Liver (tissue), 9 donors: Measurements from ENCODE around the gene PPY. TPM values are rescaled to one million over a fixed set of nuclear protein-coding genes. Genes with fewer than 3 reads are reported as not detected.

ENCODE experiments used
- DNase-seq: peaks from one replicate; pipeline ENCODE4 v3.0.0-alpha.2; 2017; ENCODE audit warnings: low spot score
- H3K27ac ChIP-seq, 2 donors: one replicate each; pipeline ENCODE4 v1.7.0; 2013; ENCODE audit warnings: inconsistent platforms in 2 of 2, low read length in 2 of 2, control low read depth in 1 of 2, low read depth in 1 of 2, mild to moderate bottlenecking in 1 of 2
- H3K27me3 ChIP-seq, 4 donors: one replicate each; pipeline versions ENCODE4 v1.6.1 to v1.7.0; 2013; ENCODE audit warnings: low read length in 3 of 4, inconsistent platforms in 1 of 4, mild to moderate bottlenecking in 1 of 4, moderate library complexity in 1 of 4; ENCODE audit not compliant: control insufficient read depth in 4 of 4, insufficient read depth in 4 of 4
- H3K36me3 ChIP-seq, 4 donors: one replicate each; pipeline versions ENCODE4 v1.6.1 to v1.7.0; 2013; ENCODE audit warnings: low read length in 3 of 4, mild to moderate bottlenecking in 3 of 4, low read depth in 1 of 4, moderate library complexity in 1 of 4; ENCODE audit not compliant: control insufficient read depth in 4 of 4, insufficient read depth in 3 of 4
- H3K4me1 ChIP-seq, 4 donors: one replicate each; pipeline versions ENCODE4 v1.6.1 to v1.7.0; 2013; ENCODE audit warnings: low read length in 3 of 4, mild to moderate bottlenecking in 3 of 4, moderate library complexity in 1 of 4; ENCODE audit not compliant: control insufficient read depth in 4 of 4, insufficient read depth in 4 of 4
- H3K4me3 ChIP-seq, 3 donors: one replicate each; pipeline versions ENCODE4 v1.6.1 to v1.7.0; 2013; ENCODE audit warnings: low read length in 3 of 3, control low read depth in 1 of 3, low read depth in 1 of 3, mild to moderate bottlenecking in 1 of 3
- H3K9ac ChIP-seq, 2 donors: one replicate each; pipeline ENCODE4 v1.7.0; 2013; ENCODE audit warnings: low read length in 2 of 2, mild to moderate bottlenecking in 2 of 2, moderate library complexity in 2 of 2, control low read depth in 1 of 2, low read depth in 1 of 2
- H3K9me3 ChIP-seq, 4 donors: one replicate each; pipeline versions ENCODE4 v1.6.1 to v1.7.0; 2013; ENCODE audit warnings: low read length in 3 of 4; ENCODE audit not compliant: control insufficient read depth in 4 of 4
- ATF3 ChIP-seq: IDR thresholded peaks from 2 replicates; pipeline ENCODE4 v1.6.1; 2016; ENCODE audit warnings: antibody characterized with exemption
- CTCF ChIP-seq: fragments of 150-350 bp; IDR thresholded peaks from 2 replicates; pipeline ENCODE4 v1.5.1; 2017; ENCODE audit warnings: improper control_type of control experiment, low read depth, low read length; ENCODE audit not compliant: missing input control
- EGR1 ChIP-seq, 2 donors: IDR thresholded peaks; 2 replicates each; pipeline ENCODE4 v1.6.1; 2016 to 2018; ENCODE audit warnings: antibody characterized with exemption in 2 of 2, low read depth in 2 of 2
- FOXA1 ChIP-seq: IDR thresholded peaks from 2 replicates; pipeline ENCODE4 v1.6.1; 2016; ENCODE audit warnings: antibody characterized with exemption
- FOXA2 ChIP-seq: IDR thresholded peaks from 2 replicates; pipeline ENCODE4 v1.6.1; 2016; ENCODE audit warnings: antibody characterized with exemption
- GABPA ChIP-seq, 2 donors: IDR thresholded peaks in 1 of 2; conservative IDR thresholded peaks in 1 of 2; 2 replicates each; pipeline ENCODE4 v1.6.1; 2016; ENCODE audit warnings: antibody characterized with exemption in 2 of 2, mild to moderate bottlenecking in 1 of 2, moderate library complexity in 1 of 2
- HNF4A ChIP-seq, 2 donors: conservative IDR thresholded peaks; 2 replicates each; pipeline ENCODE4 v1.6.1; 2016; ENCODE audit warnings: antibody characterized with exemption in 2 of 2, mild to moderate bottlenecking in 2 of 2
- HNF4G ChIP-seq: IDR thresholded peaks from 2 replicates; pipeline ENCODE4 v1.6.1; 2016; ENCODE audit warnings: antibody characterized with exemption
- JUND ChIP-seq, 2 donors: IDR thresholded peaks; 2 replicates each; pipeline ENCODE4 v1.6.1; 2016; ENCODE audit warnings: antibody characterized with exemption in 2 of 2
- MAX ChIP-seq: IDR thresholded peaks from 2 replicates; pipeline ENCODE4 v1.6.1; 2016; ENCODE audit warnings: antibody characterized with exemption
- NR2F2 ChIP-seq: IDR thresholded peaks from 2 replicates; pipeline ENCODE4 v1.6.1; 2016; ENCODE audit warnings: antibody characterized with exemption
- RAD21 ChIP-seq, 2 donors: IDR thresholded peaks; 2 replicates each; pipeline ENCODE4 v1.6.1; 2016; ENCODE audit warnings: antibody characterized with exemption in 2 of 2, mild to moderate bottlenecking in 2 of 2
- REST ChIP-seq: IDR thresholded peaks from 2 replicates; pipeline ENCODE4 v1.6.1; 2016; ENCODE audit warnings: antibody characterized with exemption, mild to moderate bottlenecking
- RXRA ChIP-seq, 2 donors: IDR thresholded peaks; 2 replicates each; pipeline ENCODE4 v1.6.1; 2017 to 2018; ENCODE audit warnings: antibody characterized with exemption in 2 of 2, mild to moderate bottlenecking in 1 of 2
- SP1 ChIP-seq: IDR thresholded peaks from 2 replicates; pipeline ENCODE4 v1.6.1; 2018; ENCODE audit warnings: antibody characterized with exemption, mild to moderate bottlenecking
- TAF1 ChIP-seq: conservative IDR thresholded peaks from 2 replicates; pipeline ENCODE4 v1.6.1; 2016; ENCODE audit warnings: antibody characterized with exemption, mild to moderate bottlenecking
- YY1 ChIP-seq: IDR thresholded peaks from 2 replicates; pipeline ENCODE4 v1.6.1; 2016; ENCODE audit warnings: antibody characterized with exemption, mild to moderate bottlenecking
- ZBTB33 ChIP-seq: IDR thresholded peaks from 2 replicates; pipeline ENCODE4 v1.6.1; 2016; ENCODE audit warnings: antibody characterized with exemption
- WGBS: extraction: QIAGEN DNeasy Blood & Tissue Kit; methylation state at CpG from one replicate; pipeline ENCODE4 v1.1.7; 2013; 5-methylcytosine and 5-hydroxymethylcytosine counted together
- polyA plus RNA-seq, 2 donors: library from polyadenylated mRNA; stranded (reverse) in 1 of 2; unstranded in 1 of 2; fragments of 200-250 nt in 1 of 2; fragments of >200 nt in 1 of 2; fragmentation: Nextera tagmentation in 1 of 2; extraction: Ambion mirVana in 1 of 2; gene quantifications; one replicate each; pipeline versions ENCODE4 v1.2.1 to v1.2.3, GENCODE V29; 2013 to 2015
- total RNA-seq, 2 donors: library from RNA; depleted of rRNA; stranded (reverse); fragments of >200 nt; gene quantifications; one replicate each; pipeline ENCODE4 v1.2.3, GENCODE V29; 2014
- donor health status: healthy.
- donor health status: healthy.
- donor health status: healthy.
- donor health status: healthy.
- donor health status: healthy.

Gene PPY
- not detected for total RNA-seq
- not detected for polyA plus RNA-seq

- no peaks in the 10 kb centered on the region for H3K36me3 ChIP-seq
- H3K27me3 ChIP-seq, result no peaks in the 10 kb centered on the region
- no peak for TF ChIP-seq HNF4G
- H3K9ac ChIP-seq, result no peak within 1 kb of the TSS
- DNase-seq, result no peak
- 95% methylated on average over 17 of the region's 17 CpGs for WGBS
- peaks cover 0 to 6% (median 4%) of the 10 kb centered on the region in 4 donors for H3K4me1 ChIP-seq
- no peak within 1 kb of the TSS for H3K4me3 ChIP-seq
- no peaks in the 10 kb centered on the region for H3K9me3 ChIP-seq
- H3K27ac ChIP-seq, result no peak within 1 kb of the TSS
Measured at GRCh38 chr17:43942051-43942685, at the start of gene PPY. Gene PPY, minus strand, starts transcription at chr17:43942476. Its CDS starts 822 bp downstream, at chr17:43941654.

GRCh38 chr17:43988301-43988700 lies 46.0 kb upstream of the PPY start:
- WGBS, result 85% methylated on average over 9 of the region's 9 CpGs
- Histone ChIP-seq H3K4me1 (peaks cover 0 to 10% (median 6%) of the 10 kb centered on the region in 4 donors), H3K27ac (no peak overlapping the region), H3K36me3 (no peaks in the 10 kb centered on the region), H3K9me3 (no peaks in the 10 kb centered on the region), H3K4me3 (no peak overlapping the region), H3K9ac (no peak overlapping the region), H3K27me3 (no peaks in the 10 kb centered on the region)
- no peak for DNase-seq
- TF ChIP-seq RAD21 (IDR thresholded peaks at IDR 0.05) (no peak), FOXA1 (no peak), MAX (no peak), ZBTB33 (no peak), SP1 (no peak), TAF1 (no peak), REST (no peak), JUND (IDR thresholded peaks at IDR 0.05) (no peak), CTCF (no peak), FOXA2 (no peak), EGR1 (IDR thresholded peaks at IDR 0.05; ENCODE audit: low read depth in 2 of 2) (no peak), RXRA (IDR thresholded peaks at IDR 0.05) (no peak), NR2F2 (no peak), HNF4G (no peak), YY1 (no peak), ATF3 (no peak), HNF4A (conservative IDR thresholded peaks at IDR 0.05) (no peak), GABPA (IDR thresholded peaks at IDR 0.05 in 1 of 2, conservative IDR thresholded peaks at IDR 0.05 in 1 of 2) (no peak)
